Muscle layer of duodenum (tissue), 2 donors: ENCODE measurements around the gene FGF8.

Source experiments
- H3K27ac ChIP-seq: one replicate; pipeline ENCODE4 v1.7.0; 2013; ENCODE audit warnings: mild to moderate bottlenecking, low read length
- H3K27me3 ChIP-seq: one replicate; pipeline ENCODE4 v1.7.0; 2013; ENCODE audit warnings: low read depth, mild to moderate bottlenecking, control low read depth, low read length
- H3K36me3 ChIP-seq, 2 donors: one replicate each; pipeline ENCODE4 v1.7.0; 2013; ENCODE audit warnings: low read length in 2 of 2, control low read depth in 1 of 2, mild to moderate bottlenecking in 1 of 2; ENCODE audit not compliant: insufficient read depth in 2 of 2, control insufficient read depth in 1 of 2
- H3K4me1 ChIP-seq, 2 donors: one replicate each; pipeline ENCODE4 v1.7.0; 2013; ENCODE audit warnings: low read length in 2 of 2, mild to moderate bottlenecking in 2 of 2, control low read depth in 1 of 2, moderate library complexity in 1 of 2; ENCODE audit not compliant: insufficient read depth in 2 of 2, control insufficient read depth in 1 of 2
- H3K4me3 ChIP-seq, 2 donors: one replicate each; pipeline ENCODE4 v1.7.0; 2013; ENCODE audit warnings: low read length in 2 of 2, low read depth in 1 of 2, mild to moderate bottlenecking in 1 of 2
- H3K9me3 ChIP-seq, 2 donors: one replicate each; pipeline ENCODE4 v1.7.0; 2013; ENCODE audit warnings: low read length in 2 of 2, control low read depth in 1 of 2, mild to moderate bottlenecking in 1 of 2; ENCODE audit not compliant: control insufficient read depth in 1 of 2
- donor health status: healthy.

FGF8 gene

DNA sequence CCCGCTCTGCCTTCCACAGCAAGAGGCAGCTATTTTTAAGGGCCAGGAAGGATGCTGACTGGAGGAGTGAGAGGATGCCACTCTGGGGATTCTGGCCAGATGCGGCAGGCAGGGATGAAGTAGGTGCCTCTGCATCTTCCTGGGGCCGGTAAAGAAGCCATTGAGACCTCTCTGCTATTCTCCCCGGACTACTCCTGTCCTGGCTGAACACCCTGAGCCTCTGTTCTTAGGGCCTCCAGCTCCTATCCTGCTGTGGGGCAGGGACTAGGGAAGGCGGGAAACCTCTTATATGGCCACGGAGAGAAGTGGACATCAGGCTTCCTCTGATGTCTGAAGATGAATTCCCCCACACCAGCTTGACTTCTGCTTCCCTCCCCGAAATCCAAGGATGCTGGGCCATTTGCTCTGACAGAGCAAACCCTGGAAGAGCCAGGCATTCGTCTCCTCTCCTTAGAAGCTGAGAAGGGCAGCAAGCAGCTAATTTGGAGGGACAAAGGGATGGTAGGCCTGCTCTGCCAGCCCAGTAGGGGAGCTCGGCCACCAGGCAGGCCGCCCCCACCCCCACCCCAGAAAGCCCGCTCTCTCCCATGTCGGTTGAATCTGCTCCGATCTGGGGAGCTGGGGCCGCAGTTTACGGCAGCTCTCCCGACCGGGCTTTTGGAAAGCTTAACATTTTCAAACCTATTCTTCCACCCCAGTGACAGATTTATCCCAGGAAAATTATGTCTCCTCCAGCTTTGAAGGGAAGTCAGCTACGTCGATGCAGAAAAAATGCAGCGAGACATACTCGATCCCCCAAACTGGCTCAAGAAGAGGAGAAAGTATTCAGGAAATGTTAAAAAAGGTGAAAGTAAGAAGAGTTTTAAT is 2.8 kb downstream of the FGF8 start:
- Histone ChIP-seq H3K27me3 (peaks cover 75% of the 10 kb centered on the region), H3K27ac (no peak overlapping the region)

DNA sequence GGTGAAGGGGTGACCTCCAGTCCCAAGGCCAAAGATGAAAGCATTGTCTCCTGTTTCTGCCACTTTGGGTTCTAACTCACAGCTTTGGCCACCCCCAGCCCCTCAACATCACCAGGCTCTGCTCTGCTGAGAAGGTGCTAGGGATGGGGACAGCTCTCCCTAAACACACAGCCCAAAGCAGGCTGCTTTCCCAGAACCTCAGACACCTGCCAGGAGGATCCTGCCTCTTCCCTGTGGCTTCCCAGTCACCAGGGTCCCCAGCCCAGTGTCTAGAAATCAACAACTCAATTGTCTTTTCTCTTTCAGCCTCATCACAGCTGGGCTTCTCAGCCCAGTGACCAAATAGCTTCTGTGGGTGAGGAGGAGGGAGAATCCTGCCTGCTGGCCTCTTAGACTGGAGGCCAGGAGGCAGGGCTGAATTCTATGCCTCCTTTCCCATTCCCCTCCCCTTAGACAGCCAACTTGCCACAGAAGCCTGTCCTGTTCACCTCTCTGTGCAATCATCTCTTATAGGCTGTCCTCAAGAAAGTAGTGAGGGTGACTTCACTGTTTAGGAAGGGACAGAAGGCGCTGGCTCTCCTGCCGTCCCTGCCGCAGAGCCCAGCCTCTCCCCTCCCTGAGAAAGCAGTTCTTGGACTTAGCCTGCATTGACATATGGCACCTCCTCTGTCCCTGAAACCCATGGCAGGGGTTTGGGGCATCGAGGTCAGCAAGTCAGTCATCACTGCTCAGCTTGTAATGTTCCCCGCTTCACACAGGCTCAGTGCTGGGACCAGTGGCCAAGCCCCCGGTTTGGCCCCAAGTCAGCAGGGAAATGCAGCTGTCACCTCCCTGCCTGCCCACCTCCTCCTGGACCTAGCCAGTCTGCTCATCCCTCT is 3.7 kb downstream of the FGF8 start:
- Histone ChIP-seq H3K9me3 (no peaks in the 10 kb centered on the region), H3K4me1 (peaks cover 0 to 9% of the 10 kb centered on the region in 2 donors), H3K27ac (no peak overlapping the region), H3K27me3 (peaks cover 73% of the 10 kb centered on the region), H3K36me3 (no peaks in the 10 kb centered on the region), H3K4me3 (no peak overlapping the region)

More for the DNA sequence above, 2.8 kb downstream of the FGF8 start:
- Histone ChIP-seq H3K9me3 (no peaks in the 10 kb centered on the region), H3K4me1 (peaks cover 0 to 9% of the 10 kb centered on the region in 2 donors), H3K4me3 (no peak overlapping the region), H3K36me3 (no peaks in the 10 kb centered on the region)

DNA sequence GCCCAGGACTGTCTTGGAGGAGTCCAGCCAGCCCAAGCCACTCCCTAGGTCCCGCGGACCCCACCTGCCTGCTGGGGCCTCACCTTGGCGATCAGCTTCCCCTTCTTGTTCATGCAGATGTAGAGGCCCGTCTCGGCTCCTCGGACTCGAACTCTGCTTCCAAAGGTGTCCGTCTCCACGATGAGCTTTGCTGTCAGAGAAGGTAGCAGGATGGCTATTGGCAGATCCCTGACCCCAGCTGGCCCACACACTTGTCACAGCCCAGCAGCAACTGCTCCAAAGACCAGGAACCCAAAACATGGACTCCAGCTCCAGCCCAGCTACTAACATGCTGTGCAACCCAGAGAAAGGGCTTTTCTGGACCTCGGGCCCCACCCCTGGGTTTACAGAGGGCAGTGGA is 4.5 kb downstream of the FGF8 start:
- H3K27me3 ChIP-seq = peaks cover 64% of the 10 kb centered on the region
- H3K27ac ChIP-seq = no peak overlapping the region
- no peak overlapping the region for H3K4me3 ChIP-seq
- H3K36me3 ChIP-seq = no peaks in the 10 kb centered on the region
- peaks cover 0 to 9% of the 10 kb centered on the region in 2 donors for H3K4me1 ChIP-seq
- no peaks in the 10 kb centered on the region for H3K9me3 ChIP-seq

DNA sequence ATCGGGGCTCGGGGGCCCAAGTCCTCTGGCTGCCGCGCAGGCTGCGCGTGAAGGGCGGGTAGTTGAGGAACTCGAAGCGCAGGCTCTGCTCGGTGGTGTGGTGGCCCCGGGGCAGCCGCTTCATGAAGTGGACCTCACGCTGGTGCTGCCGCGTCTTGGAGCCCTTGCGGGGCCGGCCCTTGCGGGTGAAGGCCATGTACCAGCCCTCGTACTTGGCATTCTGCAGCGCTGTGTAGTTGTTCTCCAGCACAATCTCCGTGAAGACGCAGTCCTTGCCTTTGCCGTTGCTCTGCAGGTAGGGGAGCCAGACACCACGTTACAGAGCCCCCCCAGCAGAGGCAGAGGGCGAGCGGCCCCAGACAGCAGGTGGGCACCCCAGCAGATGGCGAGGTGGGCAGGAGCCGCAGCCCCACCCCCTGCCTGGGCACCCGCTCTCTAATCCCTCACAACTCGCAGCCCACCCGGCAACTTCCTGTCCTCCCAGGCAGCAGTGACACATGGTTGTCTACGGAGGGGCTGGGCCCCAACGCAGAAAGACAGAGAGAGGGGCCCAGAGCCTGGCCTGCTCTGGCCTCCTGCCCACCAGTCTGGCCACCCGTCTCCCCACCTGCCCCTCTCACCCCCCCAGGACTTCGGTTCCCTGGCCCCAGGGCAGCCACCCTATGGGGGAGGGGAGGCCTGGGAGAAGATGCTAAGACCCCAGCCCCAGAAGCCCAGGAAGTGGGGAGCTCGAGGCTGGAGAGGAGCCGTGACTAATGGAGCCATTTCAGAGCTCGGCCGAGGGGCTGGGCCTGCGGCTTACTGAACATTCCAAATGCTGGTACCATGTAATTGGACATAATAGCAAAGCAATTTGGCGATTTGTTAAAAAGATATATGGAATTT is 5.3 kb downstream of the FGF8 start:
- no peaks in the 10 kb centered on the region for H3K9me3 ChIP-seq
- H3K27ac ChIP-seq = no peak overlapping the region
- no peaks in the 10 kb centered on the region for H3K36me3 ChIP-seq
- no peak overlapping the region for H3K4me3 ChIP-seq
- peaks cover 63% of the 10 kb centered on the region for H3K27me3 ChIP-seq
- H3K4me1 ChIP-seq = peaks cover 0 to 9% of the 10 kb centered on the region in 2 donors

DNA sequence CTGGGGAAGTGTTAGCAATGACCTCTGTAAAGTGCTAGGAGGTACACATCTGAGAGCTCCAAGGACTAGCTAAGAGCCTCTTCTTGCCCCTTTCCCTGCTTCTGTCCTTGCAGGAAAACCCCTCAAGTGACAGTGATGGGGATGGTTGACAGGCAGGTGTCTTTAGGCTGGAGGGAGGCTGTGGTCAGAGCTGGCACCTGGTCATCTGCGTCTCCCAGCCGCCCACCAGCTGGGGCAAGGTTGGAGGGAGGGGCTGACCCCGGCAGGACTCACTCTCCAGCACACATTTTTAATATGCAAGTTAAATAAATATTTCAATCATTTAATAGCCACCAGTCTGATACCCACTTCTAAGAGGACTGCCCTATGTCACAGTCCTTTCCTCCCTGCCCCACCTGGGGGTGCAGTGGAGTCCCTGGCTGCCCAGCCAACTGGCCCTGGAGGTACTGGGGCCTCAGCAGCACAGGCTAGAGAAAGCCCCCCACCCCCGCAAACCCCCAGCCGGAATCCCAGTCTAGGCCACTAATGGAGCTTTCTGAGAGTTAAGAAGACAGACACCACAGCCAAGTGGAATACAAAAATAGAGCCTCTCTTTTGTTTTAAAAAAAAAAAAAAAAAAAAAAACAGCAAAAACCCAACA is 6.3 kb downstream of the FGF8 start:
- no peaks in the 10 kb centered on the region for H3K4me1 ChIP-seq
- no peaks in the 10 kb centered on the region for H3K9me3 ChIP-seq
- H3K4me3 ChIP-seq = no peak overlapping the region
- no peak overlapping the region for H3K27ac ChIP-seq
- H3K27me3 ChIP-seq = peaks cover 55% of the 10 kb centered on the region
- H3K36me3 ChIP-seq = no peaks in the 10 kb centered on the region

DNA sequence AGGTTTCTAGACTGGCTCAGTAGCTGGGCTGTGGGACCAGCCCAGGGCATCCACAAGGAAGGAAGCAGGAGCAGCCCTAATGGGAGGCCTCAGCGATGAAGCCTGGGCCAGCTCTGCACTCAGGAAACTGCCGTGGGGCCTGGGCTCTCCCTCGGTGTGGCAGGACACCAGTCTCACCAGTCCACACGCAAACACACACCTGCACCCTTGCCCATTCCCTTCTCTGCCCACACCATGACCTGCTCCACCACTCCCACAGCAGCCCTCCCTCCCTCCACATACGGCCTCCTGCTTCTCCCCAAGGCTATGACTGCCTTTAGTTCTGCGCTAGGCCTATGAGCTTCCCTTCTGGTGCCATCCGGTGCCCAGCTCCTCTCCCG is 7.1 kb downstream of the FGF8 start:
- H3K27ac ChIP-seq = no peak overlapping the region
- no peaks in the 10 kb centered on the region for H3K9me3 ChIP-seq
- H3K4me3 ChIP-seq = no peak overlapping the region
- no peaks in the 10 kb centered on the region for H3K36me3 ChIP-seq
- H3K27me3 ChIP-seq = peaks cover 46% of the 10 kb centered on the region
- H3K4me1 ChIP-seq = no peaks in the 10 kb centered on the region

DNA sequence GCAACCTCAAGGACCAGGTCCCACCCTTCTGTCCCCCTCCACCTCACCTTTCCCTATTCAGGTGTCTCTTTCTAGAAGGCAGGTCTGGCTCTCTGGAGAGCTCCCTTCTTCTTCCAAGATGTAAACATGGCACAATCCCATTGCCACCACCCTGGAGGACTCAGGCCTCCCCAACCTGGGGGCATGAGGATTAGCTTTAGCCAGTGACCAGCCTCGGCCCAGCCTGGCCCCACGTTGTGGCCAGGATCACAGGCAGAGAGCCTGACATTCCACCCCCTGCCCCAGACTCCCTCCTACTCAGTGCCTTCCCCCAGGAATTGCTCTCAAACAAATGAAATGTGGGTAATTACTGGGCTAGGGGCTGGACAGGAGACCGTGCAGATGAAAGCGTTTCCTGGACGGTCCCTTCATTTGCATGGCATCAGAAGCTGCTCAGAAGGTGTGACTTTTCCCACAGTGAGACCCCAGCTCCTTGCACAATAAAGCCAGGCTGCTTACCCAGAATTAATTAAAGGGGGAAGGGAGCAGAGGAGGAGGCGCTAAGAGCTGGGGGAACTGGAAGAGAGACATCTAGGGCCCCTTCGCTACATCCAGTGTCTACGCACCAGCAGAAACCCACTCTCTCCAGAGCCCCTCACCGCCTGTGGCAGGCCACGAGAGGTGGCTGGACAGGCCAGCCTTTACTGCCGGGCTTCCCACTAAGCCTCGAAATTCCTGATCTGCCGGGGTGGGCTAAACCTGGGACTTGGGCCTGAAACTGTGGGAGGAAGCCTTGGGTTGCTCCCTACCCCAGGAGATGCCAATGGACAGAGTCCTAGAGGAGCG is 7.7 kb downstream of the FGF8 start:
- Histone ChIP-seq H3K4me3 (no peak overlapping the region), H3K27me3 (peaks cover 41% of the 10 kb centered on the region), H3K27ac (no peak overlapping the region), H3K4me1 (no peaks in the 10 kb centered on the region), H3K36me3 (no peaks in the 10 kb centered on the region), H3K9me3 (no peaks in the 10 kb centered on the region)

DNA sequence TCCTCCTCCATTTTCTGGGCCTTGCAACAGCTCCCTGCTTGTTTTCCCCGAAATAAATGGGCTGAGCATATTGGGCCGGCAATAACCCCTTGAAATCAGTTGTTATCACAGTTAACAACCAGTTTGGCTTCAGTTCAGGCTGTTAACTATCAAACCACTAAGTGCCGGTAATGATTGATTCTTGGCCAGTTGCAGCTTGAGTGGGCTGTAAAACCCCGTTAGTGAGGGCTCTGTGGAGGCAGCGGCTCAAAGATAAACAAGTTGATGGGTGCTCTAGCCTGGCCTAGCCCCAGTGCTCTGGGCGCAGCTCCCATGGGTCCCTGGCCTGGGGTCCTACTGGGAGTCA is 8.3 kb downstream of the FGF8 start:
- no peaks in the 10 kb centered on the region for H3K9me3 ChIP-seq
- no peaks in the 10 kb centered on the region for H3K4me1 ChIP-seq
- H3K4me3 ChIP-seq = no peak overlapping the region
- no peak overlapping the region for H3K27ac ChIP-seq
- no peaks in the 10 kb centered on the region for H3K36me3 ChIP-seq
- H3K27me3 ChIP-seq = peaks cover 35% of the 10 kb centered on the region

DNA sequence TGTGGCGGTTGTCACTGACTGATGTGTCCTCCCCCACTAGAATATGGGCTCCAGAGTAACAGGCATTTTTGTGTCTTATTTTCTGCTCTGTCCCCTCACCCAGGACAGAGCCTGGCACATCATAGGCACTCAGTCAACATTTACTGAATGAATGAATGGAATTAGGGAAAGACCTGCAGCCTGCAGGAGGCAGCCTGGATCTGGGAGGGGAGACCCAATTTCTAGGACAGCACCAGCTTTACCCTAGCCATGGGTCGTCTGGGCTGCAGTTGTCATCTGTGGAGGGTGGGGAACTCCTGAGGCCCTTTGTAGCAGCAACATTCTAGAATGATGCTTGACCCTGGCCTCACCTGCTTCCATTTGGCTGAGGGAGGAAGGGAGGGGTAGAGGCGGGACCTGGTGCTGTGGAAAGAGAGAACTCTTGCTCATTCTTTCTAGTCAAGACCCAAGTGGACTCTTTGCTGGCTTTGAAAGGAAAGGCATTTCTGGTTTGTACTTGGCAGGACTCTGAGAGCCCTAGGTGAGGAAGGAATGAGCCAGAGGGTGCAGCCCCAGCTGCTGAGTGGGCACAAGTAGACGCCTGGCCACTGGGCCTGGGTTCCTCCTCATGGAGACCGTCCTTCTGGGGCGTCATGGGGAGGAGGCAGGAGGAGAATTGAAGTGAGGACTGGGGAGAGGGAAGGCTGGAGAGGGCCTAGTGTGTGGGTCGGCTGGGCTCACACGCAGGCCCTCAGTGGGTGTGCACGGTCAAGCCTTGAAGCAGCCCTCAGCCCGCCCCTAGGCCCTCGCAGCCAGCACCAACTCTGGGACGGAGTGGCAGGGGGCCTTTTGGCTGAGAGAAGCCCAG is 8.9 kb downstream of the FGF8 start:
- Histone ChIP-seq H3K27ac (no peak overlapping the region), H3K27me3 (peaks cover 29% of the 10 kb centered on the region), H3K4me3 (no peak overlapping the region)

More for the DNA sequence above, 8.9 kb downstream of the FGF8 start:
- Histone ChIP-seq H3K36me3 (no peaks in the 10 kb centered on the region), H3K4me1 (no peaks in the 10 kb centered on the region), H3K9me3 (no peaks in the 10 kb centered on the region)
